ENCODE data around the gene GPR55.

GPR55 gene

GRCh38 chr2:230934231-230935129 is 9.4 kb upstream of the GPR55 start:
- DNase-seq (ENCODE audit: low read depth, low spot score): no peak

DNA sequence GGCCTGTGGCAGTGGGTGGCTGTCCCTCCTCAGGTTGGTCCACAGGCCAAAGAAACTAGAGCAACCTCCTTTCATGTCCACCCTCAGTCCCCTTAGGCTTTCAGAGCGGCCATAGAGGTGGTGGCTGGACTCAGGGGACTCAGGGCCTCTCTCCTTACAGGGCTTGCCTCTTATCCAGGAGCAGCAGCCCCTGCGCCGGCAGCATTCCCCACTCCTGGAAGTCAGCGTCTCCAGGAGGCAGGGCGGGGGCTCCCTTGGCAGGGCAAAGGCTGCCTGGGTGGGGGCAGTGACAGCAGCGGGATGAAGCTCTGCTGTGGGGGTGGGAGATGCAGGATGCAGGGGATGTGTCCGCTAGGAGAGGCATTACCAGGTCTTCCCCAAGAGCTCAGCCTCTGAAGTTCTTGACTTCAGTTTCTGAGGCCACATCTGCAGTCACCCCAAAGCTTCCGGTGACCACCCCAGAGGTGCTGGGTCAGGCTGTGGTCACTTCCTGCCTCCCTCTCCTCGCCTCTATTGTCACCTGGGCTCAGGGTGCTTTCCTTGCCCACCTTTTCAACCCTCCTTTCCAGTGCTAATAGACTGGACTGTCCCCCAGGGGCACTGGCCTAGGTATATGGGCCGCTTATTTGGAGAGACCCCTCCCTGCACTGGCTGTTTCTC is 8.6 kb upstream of the GPR55 start:
- DNase-seq (ENCODE audit: low read depth, low spot score): no peak

- no peak for DNase-seq (ENCODE audit: low read depth, low spot score)
These were observed 7.8 kb upstream of the GPR55 start for GRCh38 chr2:230932556-230933511.

GRCh38 chr2:230931556-230932231 is 6.7 kb upstream of the GPR55 start:
- no peak for DNase-seq (ENCODE audit: low read depth, low spot score)

DNA sequence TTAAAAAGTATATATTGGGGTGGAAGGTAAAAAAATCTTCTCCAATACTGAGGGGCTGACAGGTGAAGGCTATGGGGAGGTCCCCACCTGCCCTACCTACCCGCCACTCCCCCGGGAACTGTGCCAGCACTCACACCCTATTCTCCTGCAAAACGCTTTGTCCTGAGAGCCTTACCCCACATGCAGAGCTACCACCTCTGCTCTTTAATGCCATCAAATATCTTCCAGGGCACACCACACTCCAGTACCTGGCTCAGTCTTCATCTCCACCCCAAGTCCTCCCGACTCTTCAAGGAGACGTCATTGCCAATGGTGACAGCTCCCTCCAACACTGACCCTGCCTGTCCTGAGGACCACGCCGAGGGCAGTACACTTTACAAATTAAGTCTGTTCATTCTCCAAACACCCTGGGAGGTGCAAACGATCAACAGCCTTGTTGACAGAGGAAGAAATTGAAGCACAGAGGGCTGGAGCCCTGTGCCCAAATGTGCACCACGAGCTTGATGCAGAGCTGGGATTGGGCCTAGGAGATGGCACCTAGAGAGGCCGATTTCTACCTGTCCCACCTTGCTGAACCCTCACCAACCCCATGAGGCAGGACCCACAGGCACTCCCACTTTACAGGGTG is 6.0 kb upstream of the GPR55 start:
- no peak for DNase-seq (ENCODE audit: low read depth, low spot score)

DNA sequence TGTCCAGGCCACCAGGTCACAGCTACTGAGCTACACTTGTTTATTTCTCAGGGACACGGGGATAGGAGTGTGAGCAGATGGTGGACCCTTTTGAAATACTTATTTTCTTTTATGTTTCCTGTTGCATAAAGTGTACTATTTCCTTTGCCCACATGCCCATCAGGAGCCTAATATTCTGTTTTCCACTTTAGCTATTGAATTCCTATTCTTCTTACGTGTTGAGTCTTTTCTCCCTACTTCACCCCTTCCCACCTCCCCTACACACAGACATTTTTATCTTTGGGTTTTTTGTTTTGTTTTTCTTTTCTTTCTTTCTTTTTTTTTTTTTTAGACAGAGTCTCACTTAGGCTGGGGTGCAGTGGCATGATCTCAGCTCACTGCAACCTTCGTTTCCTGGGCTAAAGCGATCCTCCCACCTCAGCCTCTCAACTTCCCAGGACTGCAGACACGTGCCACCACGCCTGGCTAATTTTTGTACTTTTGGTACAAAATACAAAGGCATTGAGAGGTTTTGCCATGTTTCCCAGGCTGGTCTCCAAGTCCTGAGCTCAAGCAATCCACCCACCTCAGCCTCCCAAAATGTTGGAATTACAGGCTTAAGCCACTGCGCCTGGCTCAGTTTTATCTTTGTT is 5.2 kb upstream of the GPR55 start:
- no peak for DNase-seq (ENCODE audit: low read depth, low spot score)

DNA sequence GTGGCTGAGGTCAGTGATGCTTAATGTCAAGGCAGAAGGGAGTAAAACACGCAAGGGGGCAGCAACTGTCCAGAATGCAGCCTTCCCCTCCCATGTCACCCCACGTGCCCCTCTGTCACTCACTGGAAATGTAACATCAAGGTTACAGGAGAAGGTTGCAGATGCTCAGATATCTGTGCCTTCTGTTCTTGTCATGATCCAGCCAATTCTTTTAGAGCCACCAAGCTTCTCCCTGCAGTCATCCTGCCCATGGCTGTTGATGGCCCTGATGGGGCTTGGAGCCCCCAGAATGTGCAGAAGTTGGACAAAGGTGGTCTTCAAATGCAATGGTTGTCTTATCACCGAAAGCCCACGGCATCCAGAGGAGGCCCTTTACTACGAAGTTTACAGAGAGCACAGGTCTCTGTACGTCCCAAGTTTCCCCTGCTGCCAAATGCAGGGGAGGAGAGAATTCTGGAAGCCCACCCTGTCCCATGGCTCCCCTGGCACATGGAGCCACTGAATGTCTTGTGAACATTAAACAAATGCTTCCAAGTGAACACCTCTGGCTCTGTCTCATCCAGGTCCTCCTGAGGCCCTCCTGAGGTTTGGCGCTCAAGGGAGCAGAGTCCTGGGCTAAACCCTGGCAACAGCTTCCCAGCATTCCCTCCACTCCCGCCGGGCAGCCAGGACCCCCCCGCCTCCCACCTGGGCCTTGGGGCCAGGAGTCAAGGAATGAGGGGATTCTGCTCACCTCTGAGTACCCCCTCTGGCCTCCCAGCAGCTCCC is 4.5 kb upstream of the GPR55 start:
- DNase-seq (ENCODE audit: low read depth, low spot score): no peak

- no peak for DNase-seq (ENCODE audit: low read depth, low spot score)
These were observed 3.8 kb upstream of the GPR55 start for GRCh38 chr2:230928701-230929380.

DNA sequence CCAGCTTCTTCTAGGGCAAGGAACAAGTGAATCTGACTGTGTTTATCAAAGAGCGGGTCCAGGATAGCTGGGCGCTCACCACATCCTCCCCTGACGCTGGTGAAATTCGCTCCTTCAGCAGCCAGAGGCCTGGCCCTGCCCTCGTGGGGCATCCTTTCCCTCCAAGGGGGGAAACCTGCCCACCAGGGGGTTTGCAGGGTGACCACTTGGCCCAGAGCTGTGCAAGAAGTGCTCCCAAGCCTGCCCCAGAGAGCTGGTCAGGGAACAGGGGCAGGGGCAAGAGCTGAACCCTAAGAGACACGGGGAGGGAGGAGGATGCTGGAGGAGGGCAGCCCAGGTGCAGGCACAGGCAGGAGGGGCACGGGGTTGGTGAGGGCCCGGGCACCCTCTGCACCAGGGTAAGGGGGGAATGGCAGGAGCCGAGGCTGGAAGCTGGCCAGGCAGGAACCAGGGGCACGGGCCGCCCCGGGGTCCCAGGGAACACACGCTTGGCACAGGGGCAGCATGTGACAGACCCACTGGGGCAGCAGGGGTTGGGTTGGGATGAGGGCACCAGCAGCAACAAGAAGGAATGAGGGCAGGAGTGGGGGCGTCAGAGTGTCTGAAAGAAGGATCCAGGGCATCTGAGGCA is 2.8 kb upstream of the GPR55 start:
- no peak for DNase-seq (ENCODE audit: low read depth, low spot score)

- no peak for DNase-seq (ENCODE audit: low read depth, low spot score)
These were observed 1.1 kb upstream of the GPR55 start for GRCh38 chr2:230925879-230926765.

GRCh38 chr2:230925443-230925878 is 419 bp upstream of the GPR55 start:
- DNase-seq (ENCODE audit: low read depth, low spot score): no peak

DNA sequence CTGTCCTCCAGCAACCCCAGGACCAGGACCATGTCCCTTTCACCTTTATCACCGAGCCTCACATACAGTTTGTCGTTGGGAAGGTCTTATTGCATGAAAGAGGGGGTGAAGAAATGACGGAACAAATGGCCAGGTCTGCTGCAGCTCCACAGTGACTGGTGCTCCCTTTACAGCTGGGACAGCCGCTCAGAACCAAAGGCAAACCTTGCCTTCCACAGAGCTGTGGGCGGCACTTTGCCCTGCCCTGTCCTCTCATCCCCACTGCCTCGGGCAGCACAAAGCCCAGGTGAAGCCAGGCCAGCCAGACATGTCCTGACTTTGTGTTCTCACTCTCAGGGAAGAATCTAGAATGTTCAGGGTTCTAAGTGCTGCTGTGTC is 961 bp downstream of the GPR55 start:
- DNase-seq (ENCODE audit: low read depth, low spot score): no peak

- DNase-seq (ENCODE audit: low read depth, low spot score): no peak
These were observed 1.9 kb downstream of the GPR55 start for GRCh38 chr2:230922951-230923717.

DNA sequence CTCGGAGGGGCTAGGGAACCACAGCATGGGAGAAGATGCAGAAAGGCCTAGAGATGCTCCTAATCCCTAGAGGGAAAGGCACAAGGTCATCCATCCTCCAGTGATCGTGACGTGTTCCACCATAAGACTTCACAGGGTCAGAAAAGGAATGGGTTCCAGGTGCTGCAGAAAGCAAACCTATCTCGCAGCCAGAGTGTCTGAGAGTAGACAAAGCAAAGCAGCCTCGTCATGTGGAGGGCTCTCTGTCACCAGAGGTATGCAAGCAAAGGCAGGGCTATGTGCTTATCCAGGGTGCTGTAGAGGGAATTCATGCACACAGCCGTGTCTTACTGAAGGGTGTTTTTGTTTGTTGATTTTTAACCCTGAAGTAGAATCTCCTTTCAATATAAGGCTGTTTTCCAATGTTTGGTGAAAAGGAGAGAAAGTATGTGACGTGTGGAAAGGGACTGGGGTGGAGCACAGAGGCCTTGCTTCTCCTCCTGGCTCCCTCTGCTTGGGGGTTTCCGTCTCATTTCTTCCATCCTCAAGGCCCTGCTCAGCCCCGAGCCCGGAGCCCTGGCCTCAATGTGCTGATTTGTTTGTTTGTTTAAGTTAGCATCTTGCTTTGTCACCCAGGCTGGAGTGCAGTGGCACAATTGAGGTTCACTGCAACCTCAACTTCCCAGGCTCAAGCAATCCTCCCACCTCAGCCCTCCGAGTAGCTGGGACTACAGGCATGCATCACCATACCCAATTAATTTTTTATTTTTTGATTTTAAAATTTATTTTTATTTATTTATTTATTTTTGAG is 3.0 kb downstream of the GPR55 start:
- no peak for DNase-seq (ENCODE audit: low read depth, low spot score)

DNA sequence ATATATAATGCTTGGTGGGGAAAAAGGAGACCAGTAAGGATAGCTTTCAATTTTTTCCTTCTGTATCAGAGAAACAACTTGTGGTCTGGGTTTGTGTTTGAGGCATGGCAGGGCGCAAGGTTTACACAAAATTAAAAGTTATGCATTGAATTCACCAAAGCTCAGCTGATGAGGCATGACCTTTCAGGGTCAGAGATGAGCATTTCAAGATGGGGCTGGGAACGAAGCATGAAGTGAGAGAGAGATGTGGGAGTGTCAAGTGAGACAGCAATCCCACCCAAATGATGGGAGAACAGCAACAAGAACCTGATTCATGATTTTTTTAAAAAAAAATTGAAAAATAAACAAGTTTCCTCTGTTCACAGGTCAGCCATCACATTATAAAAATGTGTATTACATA is 4.9 kb downstream of the GPR55 start:
- DNase-seq (ENCODE audit: low read depth, low spot score): no peak

DNA sequence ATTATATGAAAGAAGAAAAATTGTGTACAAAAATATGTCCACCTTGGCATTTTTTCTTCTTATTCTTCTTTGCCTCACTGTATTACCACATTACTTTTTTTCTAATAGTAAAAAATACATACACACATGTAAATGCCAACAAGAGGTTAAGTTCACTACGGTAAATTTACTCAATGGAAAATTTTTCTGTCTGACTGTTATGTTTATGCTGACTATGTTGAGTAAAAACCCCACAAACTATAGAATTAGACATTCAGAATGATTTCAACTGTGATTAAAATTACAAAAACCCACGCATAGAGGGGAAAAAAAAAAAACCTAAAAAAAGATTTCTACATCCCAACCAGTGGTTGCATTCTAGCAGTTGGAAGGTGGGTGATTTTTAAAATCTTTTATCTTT is 5.4 kb downstream of the GPR55 start:
- no peak for DNase-seq (ENCODE audit: low read depth, low spot score)
